ENCODE data around the gene ATOSA.

Gene ATOSA

GRCh38 chr15:52710050-52710707, 31.0 kb upstream of the ATOSA start:
- TF ChIP-seq CTCF (IDR thresholded peaks at IDR 0.05; ENCODE audit: low read depth, low read length) = no peak
- Histone ChIP-seq H3K9me3 (no peaks in the 10 kb centered on the region), H3K27me3 (no peaks in the 10 kb centered on the region), H3K36me3 (no peaks in the 10 kb centered on the region), H3K4me3 (ENCODE audit: low read depth, low read length) (no peak overlapping the region), H3K4me1 (no peaks in the 10 kb centered on the region)
- DNase-seq = no peak

GRCh38 chr15:52709187-52709981, 30.2 kb upstream of the ATOSA start:
- H3K36me3 ChIP-seq = no peaks in the 10 kb centered on the region
- no peaks in the 10 kb centered on the region for H3K27me3 ChIP-seq
- no peaks in the 10 kb centered on the region for H3K4me1 ChIP-seq
- DNase-seq = peak; percentile 30
- H3K9me3 ChIP-seq = no peaks in the 10 kb centered on the region
- no peak overlapping the region for H3K4me3 ChIP-seq (ENCODE audit: low read depth, low read length)
- no peak for TF ChIP-seq CTCF (IDR thresholded peaks at IDR 0.05; ENCODE audit: low read depth, low read length)

- no peaks in the 10 kb centered on the region for H3K4me1 ChIP-seq
- TF ChIP-seq CTCF (IDR thresholded peaks at IDR 0.05; ENCODE audit: low read depth, low read length) = no peak
Measured at GRCh38 chr15:52706091-52706490, 26.9 kb upstream of the ATOSA start.

GRCh38 chr15:52702390-52702789, 23.2 kb upstream of the ATOSA start:
- DNase-seq = no peak
- H3K9me3 ChIP-seq = no peaks in the 10 kb centered on the region
- TF ChIP-seq CTCF (IDR thresholded peaks at IDR 0.05; ENCODE audit: low read depth, low read length) = no peak
- H3K4me3 ChIP-seq (ENCODE audit: low read depth, low read length) = no peak overlapping the region
- no peaks in the 10 kb centered on the region for H3K27me3 ChIP-seq
- no peaks in the 10 kb centered on the region; the same call in 1 of the 2 replicates for H3K4me1 ChIP-seq
- no peaks in the 10 kb centered on the region for H3K36me3 ChIP-seq

More at GRCh38 chr15:52706091-52706490, 26.9 kb upstream of the ATOSA start:
- no peaks in the 10 kb centered on the region for H3K27me3 ChIP-seq
- H3K4me3 ChIP-seq (ENCODE audit: low read depth, low read length) = no peak overlapping the region
- no peaks in the 10 kb centered on the region for H3K9me3 ChIP-seq
- no peaks in the 10 kb centered on the region for H3K36me3 ChIP-seq
- DNase-seq = no peak

- Histone ChIP-seq H3K9me3 (no peaks in the 10 kb centered on the region), H3K27me3 (no peaks in the 10 kb centered on the region), H3K4me1 (no peaks in the 10 kb centered on the region; the same call in 1 of the 2 replicates), H3K36me3 (no peaks in the 10 kb centered on the region), H3K4me3 (ENCODE audit: low read depth, low read length) (no peak overlapping the region)
- no peak for TF ChIP-seq CTCF (IDR thresholded peaks at IDR 0.05; ENCODE audit: low read depth, low read length)
- no peak for DNase-seq
Measured at GRCh38 chr15:52699457-52699856, 20.3 kb upstream of the ATOSA start.

GRCh38 chr15:52698514-52698913, 19.3 kb upstream of the ATOSA start:
- H3K4me1 ChIP-seq = no peaks in the 10 kb centered on the region; the same call in 1 of the 2 replicates
- DNase-seq = no peak
- no peak for TF ChIP-seq CTCF (IDR thresholded peaks at IDR 0.05; ENCODE audit: low read depth, low read length)
- H3K9me3 ChIP-seq = no peaks in the 10 kb centered on the region
- no peak overlapping the region for H3K4me3 ChIP-seq (ENCODE audit: low read depth, low read length)
- no peaks in the 10 kb centered on the region for H3K36me3 ChIP-seq
- no peaks in the 10 kb centered on the region for H3K27me3 ChIP-seq
